ENCODE data around the gene KCNC1. TPM values are rescaled to one million over a fixed set of nuclear protein-coding genes. Genes with fewer than 3 reads are reported as not detected.

The KCNC1 gene
- polyA plus RNA-seq, 1 of the 3 experiments (the other 2 are of a cell fraction) = 0.18 TPM

DNA sequence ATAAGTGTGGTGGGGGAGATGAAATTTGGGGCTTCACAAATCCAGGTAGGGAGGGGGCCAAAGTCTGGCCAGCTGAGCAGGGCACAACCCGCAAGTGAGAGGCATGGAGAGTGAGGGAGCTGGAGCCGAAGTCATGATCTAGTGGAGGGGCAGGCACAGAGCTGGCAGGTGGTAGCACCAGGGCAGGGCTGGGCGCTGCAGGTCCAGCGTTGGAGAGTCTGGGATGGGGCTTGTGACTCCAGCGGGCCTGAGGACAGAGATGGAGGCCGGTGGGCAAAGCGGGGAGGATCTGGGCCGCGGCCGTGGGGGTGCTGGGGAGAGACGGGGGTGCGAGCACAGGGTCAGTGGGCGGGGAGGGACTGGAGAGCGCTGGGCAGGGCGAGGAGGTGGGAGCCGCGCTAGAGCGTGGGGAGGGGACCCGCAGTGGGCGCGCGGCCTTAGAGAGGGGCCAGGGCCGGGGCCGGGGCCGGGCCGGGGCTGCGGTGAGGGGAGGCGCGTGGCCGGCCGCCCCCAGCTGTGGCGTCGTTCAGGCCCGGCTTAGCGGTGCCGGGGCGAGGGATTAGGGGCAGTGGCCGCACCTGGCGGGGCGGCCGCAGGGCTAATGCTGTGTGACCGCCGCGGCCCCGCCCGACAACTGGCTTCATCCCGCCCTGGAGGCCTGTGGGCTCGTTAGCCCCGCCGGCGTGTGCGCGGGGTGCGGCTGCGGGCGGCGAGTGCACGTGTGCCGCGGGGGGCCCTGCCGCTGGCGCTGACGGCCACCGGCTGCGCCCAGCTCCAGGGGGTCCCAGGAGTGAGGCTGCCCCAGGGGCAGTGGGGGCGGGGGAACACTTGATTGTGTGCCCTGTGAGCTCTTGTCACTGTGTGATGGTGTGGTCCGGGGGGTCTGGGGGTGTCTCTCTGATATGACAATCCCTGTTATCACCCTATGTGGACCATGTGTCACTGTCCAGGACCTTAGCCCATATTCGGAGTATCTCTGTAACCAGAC lies 38.8 kb upstream of the KCNC1 start:
- WGBS (ENCODE audit: low lambda C conversion rate) = 56% methylated on average over 5 of the region's 68 CpGs
- H3K27me3 ChIP-seq (ENCODE audit: insufficient read depth) = peaks cover 13% of the 10 kb centered on the region; the same call in 1 of the 2 replicates
- H3K36me3 ChIP-seq (replicated peaks in 1 of 2; ENCODE audit: control insufficient read depth in 1 of 2, insufficient read depth in 2 of 2, low read length in 1 of 2) = no peaks in the 10 kb centered on the region
- TF ChIP-seq GABPA (IDR thresholded peaks at IDR 0.05; ENCODE audit: low read depth) = no peak
- no peak for TF ChIP-seq NRF1 (IDR thresholded peaks at IDR 0.05; ENCODE audit: low read depth, low read length)
- no peaks in the 10 kb centered on the region for H3K4me1 ChIP-seq (ENCODE audit: control insufficient read depth in 1 of 2, insufficient read depth in 2 of 2, low read depth in 1 of 2, low read length in 1 of 2)
- no peaks in the 10 kb centered on the region for H4K20me1 ChIP-seq (ENCODE audit: insufficient read depth)
- ChIA-PET POLR2A (no interaction called here), CTCF (interaction anchor here (1.2 to 2.1 kb wide), 2 partner anchors 24 to 25 kb away, joined by 4 to 8 read pairs; partner anchors contain the start of gene MYOD1)
- H3K4me2 ChIP-seq = no peak overlapping the region
- no peak overlapping the region for H3K9ac ChIP-seq
- no peaks in the 10 kb centered on the region for H3K79me2 ChIP-seq (ENCODE audit: insufficient read depth)
- H2AFZ ChIP-seq (ENCODE audit: low read depth) = no peak overlapping the region
- no peaks in the 10 kb centered on the region for H3K9me2 ChIP-seq
- H3K4me3 ChIP-seq (ENCODE audit: low read depth in 2 of 2, low read length in 1 of 2) = no peak overlapping the region
- DNase-seq = peak; percentile 51
- no peaks in the 10 kb centered on the region for H3K9me3 ChIP-seq
- no peaks in the 10 kb centered on the region for H3F3A ChIP-seq (replicated peaks; ENCODE audit: insufficient read depth)
- H3K27ac ChIP-seq (ENCODE audit: low read depth in 2 of 2, low read length in 1 of 2) = no peak overlapping the region

DNA sequence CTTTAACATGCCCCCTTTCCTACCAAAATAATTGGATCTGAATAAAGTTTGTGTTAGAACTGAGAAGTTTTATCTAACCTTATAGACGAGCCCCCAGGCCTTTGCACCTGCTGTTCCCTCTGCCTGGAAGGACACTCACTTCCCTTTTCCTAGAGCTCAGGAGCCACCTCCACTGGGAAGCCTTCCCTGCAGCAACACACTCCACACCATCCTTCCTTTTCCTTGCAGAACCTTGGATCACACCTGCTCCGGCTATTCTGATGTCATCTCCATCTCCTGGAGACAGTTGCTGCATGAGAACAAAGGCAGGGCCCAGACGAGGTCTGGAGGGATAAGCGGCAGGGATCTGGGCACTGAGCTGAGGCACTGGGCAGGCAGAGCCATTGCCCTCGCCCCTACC lies 37.8 kb upstream of the KCNC1 start:
- DNase-seq = no peak
- Histone ChIP-seq H3K9me3 (no peaks in the 10 kb centered on the region), H3K4me3 (ENCODE audit: low read depth in 2 of 2, low read length in 1 of 2) (no peak overlapping the region), H3K9me2 (no peaks in the 10 kb centered on the region), H3K79me2 (ENCODE audit: insufficient read depth) (no peaks in the 10 kb centered on the region), H3K36me3 (replicated peaks in 1 of 2; ENCODE audit: control insufficient read depth in 1 of 2, insufficient read depth in 2 of 2, low read length in 1 of 2) (no peaks in the 10 kb centered on the region), H3K27me3 (ENCODE audit: insufficient read depth) (peaks cover 13% of the 10 kb centered on the region; the same call in 1 of the 2 replicates), H3K9ac (no peak overlapping the region), H3K4me2 (no peak overlapping the region), H3K4me1 (ENCODE audit: control insufficient read depth in 1 of 2, insufficient read depth in 2 of 2, low read depth in 1 of 2, low read length in 1 of 2) (no peaks in the 10 kb centered on the region), H3K27ac (ENCODE audit: low read depth in 2 of 2, low read length in 1 of 2) (no peak overlapping the region), H2AFZ (ENCODE audit: low read depth) (no peak overlapping the region), H3F3A (replicated peaks; ENCODE audit: insufficient read depth) (no peaks in the 10 kb centered on the region), H4K20me1 (ENCODE audit: insufficient read depth) (no peaks in the 10 kb centered on the region)
- TF ChIP-seq EP300 (IDR thresholded peaks at IDR 0.05; ENCODE audit: borderline replicate concordance in 1 of 2, low read depth in 1 of 2, low read length in 1 of 2) (no peak), JUND (IDR thresholded peaks at IDR 0.05) (no peak), POLR2AphosphoS5 (IDR thresholded peaks at IDR 0.05; ENCODE audit: low read depth, low read length) (no peak), EZH2phosphoT487 (IDR thresholded peaks at IDR 0.05; ENCODE audit: borderline replicate concordance, low read depth) (no peak)
- TF ChIP-seq, protein P1, sequence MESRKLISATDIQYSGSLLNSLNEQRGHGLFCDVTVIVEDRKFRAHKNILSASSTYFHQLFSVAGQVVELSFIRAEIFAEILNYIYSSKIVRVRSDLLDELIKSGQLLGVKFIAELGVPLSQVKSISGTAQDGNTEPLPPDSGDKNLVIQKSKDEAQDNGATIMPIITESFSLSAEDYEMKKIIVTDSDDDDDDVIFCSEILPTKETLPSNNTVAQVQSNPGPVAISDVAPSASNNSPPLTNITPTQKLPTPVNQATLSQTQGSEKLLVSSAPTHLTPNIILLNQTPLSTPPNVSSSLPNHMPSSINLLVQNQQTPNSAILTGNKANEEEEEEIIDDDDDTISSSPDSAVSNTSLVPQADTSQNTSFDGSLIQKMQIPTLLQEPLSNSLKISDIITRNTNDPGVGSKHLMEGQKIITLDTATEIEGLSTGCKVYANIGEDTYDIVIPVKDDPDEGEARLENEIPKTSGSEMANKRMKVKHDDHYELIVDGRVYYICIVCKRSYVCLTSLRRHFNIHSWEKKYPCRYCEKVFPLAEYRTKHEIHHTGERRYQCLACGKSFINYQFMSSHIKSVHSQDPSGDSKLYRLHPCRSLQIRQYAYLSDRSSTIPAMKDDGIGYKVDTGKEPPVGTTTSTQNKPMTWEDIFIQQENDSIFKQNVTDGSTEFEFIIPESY (IDR thresholded peaks at IDR 0.05; ENCODE audit: borderline replicate concordance, low read depth) = no peak
- POLR2A ChIA-PET = interaction anchor here (0.8 kb wide), 1 partner anchor 13 kb away, joined by 3 read pairs; no protein-coding TSS in a partner anchor
- 46% methylated on average over 5 of the region's 5 CpGs for WGBS (ENCODE audit: low lambda C conversion rate)
- CTCF ChIA-PET = interaction anchor here (1.2 to 2.1 kb wide), 3 partner anchors 23 to 34 kb away, joined by 4 to 8 read pairs (median 7); partner anchors contain the start of gene MYOD1

Measured in SK-N-SH (cell line).